Measurements from ENCODE around the gene DNAJC11. TPM values are rescaled to one million over a fixed set of nuclear protein-coding genes. Genes with fewer than 3 reads are reported as not detected.

The DNAJC11 gene
- polyA plus RNA-seq, 2 of the 4 experiments (the other 2 are of a cell fraction) = 35.7 to 48.5 TPM

- 90% methylated on average over 23 of the region's 23 CpGs for WGBS (ENCODE audit: missing lambda C conversion rate)
- ChIA-PET POLR2A (no interaction called here), CTCF (interaction anchor here (0.8 to 1.3 kb wide), 3 partner anchors 9 to 74 kb away, joined by 3 to 4 read pairs (median 3); partner anchors contain the start of gene ZBTB48)
- FAIRE-seq (no peak), ATAC-seq (no peak), DNase-seq (ENCODE audit: low read depth in 1 of 2, low spot score in 1 of 2) (no peak)
- Histone ChIP-seq H3K4me3 (no peak overlapping the region), H3K27ac (no peak overlapping the region), H3K4me1 (no peaks in the 10 kb centered on the region), H3K9me3 (no peaks in the 10 kb centered on the region), H3K4me2 (no peak overlapping the region)
- TF ChIP-seq ATOH8 (CRISPR knock-in tag; IDR thresholded peaks at IDR 0.05; ENCODE audit: low read depth) (no peak), HOXA7 (CRISPR knock-in tag; IDR thresholded peaks at IDR 0.05) (no peak), HEYL (CRISPR knock-in tag; IDR thresholded peaks at IDR 0.05) (no peak), USF2 (IDR thresholded peaks at IDR 0.05) (no peak), MYC (IDR thresholded peaks at IDR 0.05; ENCODE audit: borderline replicate concordance, low read length) (no peak), EHMT2 (IDR thresholded peaks at IDR 0.05; ENCODE audit: low read depth) (no peak), CBX2 (IDR thresholded peaks at IDR 0.05; ENCODE audit: borderline replicate concordance, low read depth) (no peak), REST (IDR thresholded peaks at IDR 0.05) (no peak), HOXB13 (CRISPR knock-in tag; IDR thresholded peaks at IDR 0.05; ENCODE audit: low read depth) (no peak), CBX8 (IDR thresholded peaks at IDR 0.05) (no peak), BHLHE40 (IDR thresholded peaks at IDR 0.05; ENCODE audit: low read depth, low read length) (no peak), ZSCAN20 (CRISPR knock-in tag; IDR thresholded peaks at IDR 0.05) (no peak)
- TF ChIP-seq, protein P1, sequence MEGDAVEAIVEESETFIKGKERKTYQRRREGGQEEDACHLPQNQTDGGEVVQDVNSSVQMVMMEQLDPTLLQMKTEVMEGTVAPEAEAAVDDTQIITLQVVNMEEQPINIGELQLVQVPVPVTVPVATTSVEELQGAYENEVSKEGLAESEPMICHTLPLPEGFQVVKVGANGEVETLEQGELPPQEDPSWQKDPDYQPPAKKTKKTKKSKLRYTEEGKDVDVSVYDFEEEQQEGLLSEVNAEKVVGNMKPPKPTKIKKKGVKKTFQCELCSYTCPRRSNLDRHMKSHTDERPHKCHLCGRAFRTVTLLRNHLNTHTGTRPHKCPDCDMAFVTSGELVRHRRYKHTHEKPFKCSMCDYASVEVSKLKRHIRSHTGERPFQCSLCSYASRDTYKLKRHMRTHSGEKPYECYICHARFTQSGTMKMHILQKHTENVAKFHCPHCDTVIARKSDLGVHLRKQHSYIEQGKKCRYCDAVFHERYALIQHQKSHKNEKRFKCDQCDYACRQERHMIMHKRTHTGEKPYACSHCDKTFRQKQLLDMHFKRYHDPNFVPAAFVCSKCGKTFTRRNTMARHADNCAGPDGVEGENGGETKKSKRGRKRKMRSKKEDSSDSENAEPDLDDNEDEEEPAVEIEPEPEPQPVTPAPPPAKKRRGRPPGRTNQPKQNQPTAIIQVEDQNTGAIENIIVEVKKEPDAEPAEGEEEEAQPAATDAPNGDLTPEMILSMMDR (IDR thresholded peaks at IDR 0.05) = no peak
- TF ChIP-seq, protein P2, sequence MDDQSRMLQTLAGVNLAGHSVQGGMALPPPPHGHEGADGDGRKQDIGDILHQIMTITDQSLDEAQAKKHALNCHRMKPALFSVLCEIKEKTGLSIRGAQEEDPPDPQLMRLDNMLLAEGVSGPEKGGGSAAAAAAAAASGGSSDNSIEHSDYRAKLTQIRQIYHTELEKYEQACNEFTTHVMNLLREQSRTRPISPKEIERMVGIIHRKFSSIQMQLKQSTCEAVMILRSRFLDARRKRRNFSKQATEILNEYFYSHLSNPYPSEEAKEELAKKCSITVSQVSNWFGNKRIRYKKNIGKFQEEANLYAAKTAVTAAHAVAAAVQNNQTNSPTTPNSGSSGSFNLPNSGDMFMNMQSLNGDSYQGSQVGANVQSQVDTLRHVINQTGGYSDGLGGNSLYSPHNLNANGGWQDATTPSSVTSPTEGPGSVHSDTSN (IDR thresholded peaks at IDR 0.05) = no peak
These were observed 48.0 kb downstream of the DNAJC11 start for GRCh38 chr1:6653436-6654290.

GRCh38 chr1:6652986-6653385, 48.6 kb downstream of the DNAJC11 start:
- no peak overlapping the region for H3K4me3 ChIP-seq
- WGBS (ENCODE audit: missing lambda C conversion rate) = 78% methylated on average over 6 of the region's 6 CpGs
- H3K4me1 ChIP-seq = no peaks in the 10 kb centered on the region
- no peak overlapping the region for H3K4me2 ChIP-seq
- ChIA-PET CTCF (interaction anchor here (0.6 kb wide), 1 partner anchor 130 kb away, joined by 3 read pairs; no protein-coding TSS in a partner anchor), POLR2A (no interaction called here)
- H3K9me3 ChIP-seq = no peaks in the 10 kb centered on the region
- FAIRE-seq (no peak), DNase-seq (ENCODE audit: low read depth in 1 of 2, low spot score in 1 of 2) (no peak), ATAC-seq (no peak)
- H3K27ac ChIP-seq = no peak overlapping the region
- TF ChIP-seq HOXA7 (CRISPR knock-in tag; IDR thresholded peaks at IDR 0.05) (no peak), CHD4 (IDR thresholded peaks at IDR 0.05; ENCODE audit: borderline replicate concordance) (no peak), KDM5A (IDR thresholded peaks at IDR 0.05) (no peak), RNF2 (IDR thresholded peaks at IDR 0.05; ENCODE audit: borderline replicate concordance, low read depth) (no peak), JUN (IDR thresholded peaks at IDR 0.05) (no peak), EHMT2 (IDR thresholded peaks at IDR 0.05; ENCODE audit: low read depth) (no peak), KDM1A (IDR thresholded peaks at IDR 0.05; ENCODE audit: low read depth) (no peak), FOSL2 (IDR thresholded peaks at IDR 0.05) (no peak), FOSL2 (CRISPR knock-in tag; IDR thresholded peaks at IDR 0.05) (no peak), HOXB5 (CRISPR knock-in tag; IDR thresholded peaks at IDR 0.05) (no peak), EHF (CRISPR knock-in tag; IDR thresholded peaks at IDR 0.05) (no peak), MAZ (IDR thresholded peaks at IDR 0.05; ENCODE audit: borderline replicate concordance, low read depth, low read length) (no peak), POLR2AphosphoS2 (conservative IDR thresholded peaks at IDR 0.05; ENCODE audit: low read length) (no peak), MAFK (IDR thresholded peaks at IDR 0.05; ENCODE audit: partially characterized antibody) (no peak)
- TF ChIP-seq, protein P1 (IDR thresholded peaks at IDR 0.05) = no peak

Measured in A549 (cell line).